T-helper 22 cell (primary cell): ENCODE measurements around the gene CADPS2.

Experiments used
- DNase-seq: peaks from one replicate; pipeline ENCODE4 v3.0.0-alpha.2; 2020; ENCODE audit warnings: low read depth

The CADPS2 gene

DNA sequence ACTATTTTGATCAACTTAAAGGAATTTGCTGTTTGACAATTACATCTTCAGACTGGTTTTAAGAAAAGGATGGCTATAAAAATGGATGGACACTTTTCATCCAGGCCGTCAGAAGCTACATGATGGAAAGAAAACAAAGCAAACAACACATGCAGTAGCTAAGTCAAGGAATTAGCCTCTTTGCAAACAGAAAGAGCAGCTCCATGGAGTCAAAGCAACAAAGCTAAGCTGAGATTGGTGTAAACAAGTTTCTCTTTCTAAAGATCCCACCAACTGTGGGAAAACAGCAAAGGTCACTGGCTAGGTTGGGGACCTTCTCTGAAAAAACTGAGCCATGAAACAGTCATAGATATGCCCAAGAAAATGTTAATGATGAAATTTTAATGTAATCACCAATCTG lies 286.2 kb downstream of the CADPS2 start:
- no peak for DNase-seq

DNA sequence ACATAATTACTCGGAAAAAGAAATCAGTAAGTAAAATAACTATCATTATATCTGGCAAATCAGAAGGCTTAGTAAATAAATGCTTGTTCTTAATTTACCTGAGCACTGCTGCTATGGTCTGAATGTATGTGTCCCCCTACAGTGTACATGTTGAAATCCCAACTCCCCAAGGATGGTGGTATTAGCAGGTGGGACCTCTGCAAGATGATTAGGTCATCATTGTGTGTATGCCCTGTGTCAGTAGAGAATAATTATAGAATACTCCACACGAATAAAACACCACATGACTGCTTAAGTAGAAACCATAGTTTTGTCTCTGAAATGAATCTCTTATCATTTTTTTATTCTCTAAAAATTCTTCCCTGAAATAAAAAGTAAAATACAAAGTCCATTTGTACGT lies 289.0 kb downstream of the CADPS2 start:
- DNase-seq, result no peak

DNA sequence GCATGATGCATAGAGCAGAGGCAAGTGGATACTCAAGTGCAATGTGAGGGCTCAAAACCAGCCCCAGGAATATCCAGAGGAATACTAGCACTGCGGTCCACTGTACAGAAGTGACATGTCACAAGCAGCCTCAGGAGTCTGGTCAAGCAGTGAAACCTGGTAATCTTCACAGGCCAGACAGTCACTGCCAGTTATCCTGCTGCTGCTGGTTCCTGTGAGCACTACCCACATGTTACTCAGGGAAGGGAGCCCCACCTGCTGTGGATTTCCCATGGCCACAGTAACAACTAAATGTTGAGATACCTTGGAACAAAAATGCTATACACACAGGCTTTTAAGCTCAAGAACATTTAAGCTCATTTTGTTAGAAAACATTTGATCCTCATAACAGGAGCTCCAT lies 290.4 kb downstream of the CADPS2 start:
- no peak for DNase-seq

DNA sequence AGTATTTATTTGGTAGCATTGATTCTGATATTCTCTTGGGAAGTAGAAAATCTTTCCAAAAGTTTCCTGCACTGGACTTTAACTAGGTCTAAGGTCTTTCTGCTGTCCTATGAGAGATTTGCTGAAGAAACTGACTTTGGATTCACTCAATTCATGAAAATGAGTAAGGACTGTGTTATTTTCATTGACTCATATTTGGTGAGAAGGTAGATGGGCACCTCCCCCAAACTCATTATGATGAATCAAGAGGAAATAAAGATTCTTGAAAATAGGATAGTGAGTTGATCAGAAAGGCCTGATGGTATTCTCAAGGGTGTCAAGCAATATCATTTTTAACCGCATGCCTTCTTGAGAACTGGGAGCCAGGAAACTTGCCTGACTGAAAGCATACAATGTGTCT lies 297.6 kb downstream of the CADPS2 start:
- DNase-seq, result no peak

DNA sequence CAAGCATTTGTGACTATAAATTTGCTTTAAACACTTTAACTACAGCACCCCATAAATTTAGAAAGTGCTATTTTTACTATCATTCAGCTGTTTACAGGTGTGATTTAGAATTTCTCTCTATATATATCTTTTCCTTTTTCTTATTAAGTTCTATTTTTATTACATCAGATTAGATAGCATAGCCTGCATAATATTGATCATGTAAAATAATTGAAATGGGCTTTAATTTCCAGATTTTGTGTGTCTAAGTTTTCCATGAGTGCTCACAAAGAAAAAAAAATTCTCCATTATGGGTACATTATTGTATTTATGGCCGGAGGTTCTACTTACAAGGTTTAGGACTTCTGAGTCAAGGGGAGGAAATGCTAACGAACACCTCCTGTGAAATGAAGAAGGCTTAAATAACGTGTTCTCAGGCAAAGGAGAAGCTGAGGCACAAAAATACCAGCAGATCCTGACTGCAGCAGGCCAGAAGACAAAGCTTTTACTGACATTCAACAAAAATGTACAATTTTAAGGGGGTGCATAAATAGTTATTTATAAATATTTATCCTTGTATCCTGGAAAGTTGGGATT lies 301.5 kb downstream of the CADPS2 start:
- DNase-seq, result no peak

DNA sequence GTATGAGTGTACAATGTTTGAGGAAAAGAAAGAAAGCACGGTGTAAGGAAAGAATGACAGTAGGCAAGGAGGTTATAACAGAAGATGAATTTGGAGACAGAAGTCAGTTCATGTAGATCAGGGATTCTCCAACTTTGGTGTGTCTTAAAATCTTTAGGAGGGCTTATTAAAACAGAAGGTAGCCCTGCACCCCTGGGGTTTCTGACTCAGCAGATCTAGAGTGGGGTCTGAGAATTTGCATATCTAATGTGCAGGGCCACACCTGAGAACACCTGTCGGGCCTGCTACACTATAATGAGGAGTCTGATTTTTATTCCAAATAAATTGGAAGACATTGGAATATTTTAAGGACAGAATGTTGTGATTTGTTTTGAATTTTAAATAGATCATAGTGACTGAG lies 307.9 kb downstream of the CADPS2 start:
- DNase-seq, result no peak

DNA sequence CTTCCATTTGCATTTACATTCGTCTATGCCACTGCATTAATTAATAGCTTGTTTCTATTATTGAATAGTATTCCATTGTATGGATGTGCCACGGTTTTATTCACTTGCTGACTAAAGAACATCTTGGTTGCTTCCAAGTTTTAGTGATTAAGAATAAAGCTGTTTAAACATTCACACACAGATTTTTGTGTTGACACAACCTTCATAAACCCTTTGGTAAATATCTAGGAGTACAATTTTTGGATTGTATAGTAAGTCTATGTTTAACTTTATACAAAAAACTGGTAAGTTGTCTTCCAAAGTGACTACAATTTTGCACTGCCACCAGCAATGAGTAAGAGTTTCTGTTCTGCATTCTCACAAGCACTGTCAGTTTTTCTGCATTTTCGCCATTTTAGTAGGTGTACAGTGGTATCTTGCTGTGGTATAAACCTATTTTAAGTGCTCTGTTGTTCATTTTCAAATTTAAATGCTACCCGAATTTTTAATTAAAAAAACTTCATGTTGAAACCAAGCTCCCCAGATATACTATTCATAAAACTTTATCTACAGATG lies 308.7 kb downstream of the CADPS2 start:
- no peak for DNase-seq

DNA sequence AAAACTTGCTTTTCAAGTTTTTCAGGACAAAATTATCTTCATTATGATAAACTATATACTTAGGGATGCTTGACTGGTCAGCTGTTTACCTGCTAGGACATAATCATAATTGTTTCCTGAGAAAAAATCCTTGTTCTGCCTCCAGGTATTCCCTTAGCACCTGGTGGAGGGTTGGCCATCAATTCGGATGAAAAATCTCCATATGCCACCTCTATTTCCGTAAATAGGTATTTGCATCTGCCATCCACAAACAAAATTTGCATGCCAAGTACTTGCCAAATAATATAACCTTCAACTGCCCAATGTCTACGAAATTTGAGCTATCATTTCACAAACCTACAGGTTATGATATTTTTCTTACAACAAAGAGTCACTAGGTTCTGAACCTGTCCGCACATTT lies 313.6 kb downstream of the CADPS2 start:
- DNase-seq, result no peak

DNA sequence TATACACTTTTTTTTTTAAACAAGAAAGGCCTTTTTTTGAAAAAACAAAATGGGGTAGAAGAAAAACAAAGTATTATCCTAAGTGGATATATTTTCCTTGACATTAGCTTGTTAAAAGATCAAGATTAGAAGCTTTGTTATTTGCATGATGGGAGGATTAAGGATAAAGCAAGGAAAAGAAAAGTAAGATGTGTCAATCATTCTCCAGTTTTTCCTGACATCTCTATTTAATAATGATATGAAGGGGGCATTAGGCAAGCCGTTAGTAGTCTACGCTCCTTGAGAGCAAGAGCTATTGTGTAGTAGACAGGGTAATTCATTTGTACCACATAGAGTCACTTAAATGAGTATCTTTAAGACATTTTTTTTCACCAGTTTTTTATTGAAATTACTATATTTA lies 324.9 kb downstream of the CADPS2 start:
- DNase-seq, result no peak

DNA sequence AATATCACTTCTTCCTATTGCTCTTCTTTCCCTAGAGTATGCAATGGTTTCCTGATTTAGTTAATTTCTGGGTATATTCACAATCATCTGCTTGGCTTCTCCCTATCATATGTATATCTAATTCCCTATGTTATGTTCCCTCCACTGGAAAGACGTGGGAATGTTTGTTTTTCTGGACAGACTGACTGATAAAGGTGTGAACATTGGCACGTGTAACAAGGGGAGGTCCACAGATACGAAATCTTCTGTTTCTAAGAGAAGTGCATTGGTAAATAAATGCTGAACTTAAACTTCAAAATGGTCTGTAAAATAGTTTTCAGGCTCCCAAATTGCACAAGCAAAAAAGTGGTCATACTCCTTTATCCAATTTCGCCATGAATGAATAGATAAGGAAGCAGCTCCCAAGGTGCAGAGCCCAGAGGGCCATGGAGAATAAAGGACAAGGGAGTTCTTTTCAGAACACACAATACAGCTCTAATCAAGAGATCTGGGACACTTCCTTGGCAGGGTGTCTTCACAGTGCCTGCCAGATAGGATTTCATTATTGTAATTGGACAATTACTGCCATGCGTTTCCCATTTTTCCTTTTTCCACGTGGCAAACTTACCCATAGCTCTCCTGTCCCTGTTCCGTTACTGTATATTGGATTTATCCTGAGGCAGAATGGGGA lies 329.3 kb downstream of the CADPS2 start:
- no peak for DNase-seq

DNA sequence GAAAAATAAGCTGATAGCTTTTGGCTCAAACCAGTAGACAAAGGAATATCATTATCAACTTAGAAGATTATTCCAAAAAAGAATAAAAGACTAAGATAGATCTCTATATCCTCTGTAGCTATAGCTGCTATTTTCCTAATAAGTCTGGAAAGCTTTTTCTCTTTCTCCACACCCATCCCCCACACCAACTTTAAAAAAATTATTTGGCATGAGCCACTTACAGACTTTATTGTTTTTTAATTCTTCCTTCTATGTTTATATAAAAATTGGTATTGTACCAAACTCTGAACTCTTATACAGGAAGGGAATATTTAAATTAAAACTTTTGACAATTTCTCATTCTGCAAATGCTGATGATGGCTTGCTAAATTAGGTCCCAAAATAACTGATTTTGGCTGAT lies 330.0 kb downstream of the CADPS2 start:
- DNase-seq, result no peak

DNA sequence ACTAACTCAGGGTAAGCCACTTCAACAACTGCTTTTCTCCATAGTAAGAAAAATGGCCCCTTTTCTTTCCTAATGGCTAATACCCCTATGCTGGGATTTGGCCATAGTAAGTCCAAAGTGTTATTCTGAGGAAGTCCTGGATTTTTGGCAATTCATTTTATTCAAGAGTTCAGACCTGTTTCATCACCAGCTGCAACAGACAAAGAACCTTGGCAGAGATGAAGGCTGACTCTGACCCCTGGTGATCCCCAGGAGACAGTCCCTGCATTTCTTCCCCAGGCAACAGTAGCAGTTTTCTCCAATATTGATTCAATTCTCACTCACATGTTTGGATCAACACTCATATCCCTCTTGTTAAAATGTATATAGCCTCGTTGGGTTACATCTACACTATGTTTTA lies 332.5 kb downstream of the CADPS2 start:
- no peak for DNase-seq

DNA sequence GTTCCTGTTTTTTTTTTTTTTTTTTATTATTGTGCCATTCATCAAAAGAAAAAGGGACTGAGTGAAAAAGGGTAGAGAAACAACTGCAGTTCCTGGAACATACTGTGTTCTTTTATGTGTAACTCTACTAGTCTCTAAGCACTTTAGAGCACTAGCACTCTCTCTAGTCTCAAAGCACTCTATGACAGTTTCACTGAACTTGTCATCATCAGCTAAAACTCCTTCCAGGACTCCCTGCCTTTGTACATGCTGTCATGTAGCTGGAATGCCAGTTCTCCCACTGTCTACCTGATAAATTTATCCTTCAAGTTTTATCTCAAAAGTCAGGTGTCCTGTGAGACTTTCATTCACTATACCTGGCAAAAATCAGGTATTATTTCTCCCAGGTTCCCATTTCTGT lies 333.5 kb downstream of the CADPS2 start:
- no peak for DNase-seq

DNA sequence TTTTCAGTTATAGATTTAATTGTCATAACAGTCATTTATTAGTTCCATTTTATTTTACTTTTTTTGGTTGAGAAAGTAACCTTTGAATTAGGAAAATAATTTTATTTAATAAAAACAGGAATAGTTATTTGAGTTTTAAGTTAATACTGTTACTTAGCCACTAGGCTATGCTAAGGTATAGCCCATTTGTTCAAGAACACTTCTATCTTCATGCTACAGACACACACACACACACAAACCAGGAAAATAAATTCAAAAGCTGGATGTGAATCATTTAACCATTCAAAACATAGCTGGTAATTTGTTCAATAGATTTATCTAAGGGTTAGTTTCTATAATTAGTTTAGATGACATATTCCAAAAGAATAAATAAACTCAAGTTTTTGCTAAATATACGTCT lies 335.7 kb downstream of the CADPS2 start:
- no peak for DNase-seq

DNA sequence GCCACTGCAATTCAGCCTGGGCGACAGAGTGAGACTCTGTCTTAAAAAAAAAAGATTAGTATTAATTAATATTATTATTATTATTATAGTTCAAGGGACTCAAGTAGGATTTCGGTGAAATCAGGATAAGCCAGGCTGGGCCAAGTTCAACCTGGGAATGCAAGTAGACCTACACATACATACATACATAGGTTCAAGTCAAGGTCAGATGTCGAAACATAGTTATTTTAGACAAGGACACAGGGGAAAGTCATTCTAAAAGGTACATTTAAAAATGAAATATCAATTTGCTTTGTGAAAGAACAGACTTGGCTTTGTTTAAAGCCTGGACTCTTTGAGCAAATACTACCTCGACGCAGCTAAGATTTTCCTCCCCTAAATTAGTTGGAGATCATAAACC lies 336.7 kb downstream of the CADPS2 start:
- no peak for DNase-seq

DNA sequence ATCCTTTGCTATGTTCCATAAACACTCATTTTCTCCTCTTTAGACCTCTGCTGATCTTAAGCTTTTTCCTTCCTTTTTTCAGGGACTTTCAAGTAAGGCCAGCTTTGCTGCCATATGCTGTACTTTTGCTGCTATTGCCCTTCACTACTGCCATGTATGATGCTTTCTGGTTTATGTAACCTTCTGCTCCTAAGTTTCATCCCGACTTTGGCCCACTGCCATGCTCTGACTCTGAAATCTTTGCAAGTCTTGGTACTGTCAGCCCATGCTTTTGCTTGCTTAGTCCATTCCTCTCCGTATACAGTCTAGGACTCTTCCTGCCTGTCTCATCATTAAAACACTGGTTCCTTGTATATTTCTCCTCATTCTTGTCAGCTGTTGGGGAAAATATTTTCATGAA lies 339.8 kb downstream of the CADPS2 start:
- no peak for DNase-seq

DNA sequence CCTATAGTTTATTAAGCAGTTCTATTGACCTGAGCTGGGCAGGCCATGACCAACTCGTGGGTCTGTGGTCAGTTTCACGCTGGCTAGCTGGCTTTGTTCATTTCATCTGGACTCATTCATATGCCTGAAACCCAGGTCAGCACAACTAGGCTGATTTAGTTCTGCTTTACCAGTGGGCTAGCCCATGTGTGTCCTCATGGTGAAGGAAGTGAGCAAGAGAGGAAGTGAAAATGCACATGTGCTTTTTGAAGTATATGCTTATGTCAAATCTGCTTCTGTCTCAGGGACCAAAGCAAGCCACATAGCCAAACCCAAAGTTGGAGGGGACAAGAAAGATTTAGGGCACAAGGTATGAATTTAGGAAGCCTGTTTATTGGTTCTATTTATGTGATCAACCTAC lies 341.8 kb downstream of the CADPS2 start:
- DNase-seq, result no peak

DNA sequence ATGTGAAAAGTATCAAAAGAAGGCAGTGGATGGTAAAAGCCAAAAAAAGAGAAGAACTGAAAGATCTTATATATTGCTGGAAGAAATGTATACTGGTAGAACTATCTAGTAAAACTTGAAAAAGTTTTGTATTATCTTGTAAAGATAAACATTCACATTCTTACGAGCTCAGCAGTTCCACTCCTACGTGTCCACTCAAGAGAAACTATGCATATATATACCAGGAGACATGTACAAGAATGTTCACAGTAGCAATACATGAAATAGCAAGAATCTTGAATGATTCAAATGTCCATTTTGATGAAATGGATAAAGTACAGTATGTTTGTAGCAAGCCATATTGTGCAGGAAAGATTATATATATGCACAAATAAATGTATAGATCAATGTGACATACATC lies 342.4 kb downstream of the CADPS2 start:
- DNase-seq, result no peak

DNA sequence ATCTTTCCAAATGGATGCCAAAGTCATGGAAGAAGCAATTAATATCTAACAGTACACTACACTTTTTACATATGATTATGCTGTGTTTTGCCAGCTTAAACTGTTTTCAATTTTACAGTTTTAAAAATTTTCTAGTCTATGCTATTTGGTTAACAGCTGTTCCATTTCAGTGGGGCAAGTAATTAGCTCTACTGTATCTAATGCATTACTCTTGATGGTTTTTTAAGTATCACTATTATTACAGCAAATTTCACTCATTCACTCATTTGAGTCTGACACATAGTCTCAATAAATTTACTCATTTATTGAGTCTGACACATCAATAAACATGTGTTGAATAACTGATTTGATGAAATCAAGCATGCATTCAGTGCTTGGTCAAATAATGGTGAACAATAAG lies 343.1 kb downstream of the CADPS2 start:
- DNase-seq, result no peak

DNA sequence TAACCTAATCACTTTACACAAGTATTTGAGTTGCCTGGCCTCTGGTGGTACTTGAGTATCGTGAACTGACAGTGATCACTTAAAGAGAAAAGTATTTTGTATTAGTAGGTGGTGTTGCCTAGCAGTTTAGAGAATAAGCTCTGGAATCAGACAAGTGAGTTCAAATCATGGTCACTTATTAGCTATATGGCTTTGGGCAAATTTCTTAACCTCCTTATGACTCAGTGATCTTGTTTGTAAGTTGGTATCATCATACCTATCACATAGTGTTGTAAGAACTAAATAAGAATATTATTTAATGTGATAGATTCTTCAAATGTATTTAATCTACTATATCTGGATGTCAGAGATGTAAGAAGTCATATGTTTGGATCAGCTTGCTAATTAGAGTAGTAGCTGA lies 351.2 kb downstream of the CADPS2 start:
- DNase-seq, result no peak

DNA sequence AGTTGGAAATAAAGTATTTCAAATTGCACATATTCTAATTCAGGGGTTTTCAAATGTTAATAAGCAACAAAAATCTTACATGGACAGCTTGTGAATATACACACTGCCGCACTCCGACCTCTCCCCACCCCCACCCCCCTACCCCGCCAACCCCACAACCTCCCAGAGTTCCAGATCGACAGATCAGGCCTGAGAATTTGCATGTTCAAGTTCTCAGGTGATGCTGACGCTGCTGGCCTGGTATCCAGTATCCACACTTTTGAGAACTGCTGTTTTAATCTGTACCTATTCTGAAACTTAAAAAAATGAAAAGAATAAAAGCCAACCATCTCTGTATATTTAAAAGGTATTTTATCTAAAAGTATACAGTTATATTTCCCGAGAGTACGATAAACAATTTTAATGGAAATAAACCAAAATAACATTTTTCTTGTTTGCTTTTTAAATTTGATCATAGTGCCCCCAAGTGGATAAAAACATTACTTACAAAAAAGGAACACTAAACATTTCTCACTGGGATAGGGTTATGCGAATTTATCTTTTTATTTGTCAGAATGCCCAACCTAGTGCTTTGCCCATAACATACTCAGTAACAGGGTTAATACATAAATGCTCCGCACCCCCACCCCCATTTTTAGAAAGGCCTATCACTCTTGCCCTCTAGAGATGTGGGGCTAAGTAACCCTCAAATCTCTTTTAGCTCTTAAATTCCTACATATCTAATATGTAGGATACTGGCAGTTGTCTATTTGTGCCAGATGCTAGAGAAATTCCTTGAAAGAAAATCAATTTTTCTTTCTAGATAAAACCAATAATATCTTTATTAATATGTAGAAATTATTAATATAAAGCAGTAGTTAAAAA lies 353.6 kb downstream of the CADPS2 start:
- DNase-seq, result no peak

DNA sequence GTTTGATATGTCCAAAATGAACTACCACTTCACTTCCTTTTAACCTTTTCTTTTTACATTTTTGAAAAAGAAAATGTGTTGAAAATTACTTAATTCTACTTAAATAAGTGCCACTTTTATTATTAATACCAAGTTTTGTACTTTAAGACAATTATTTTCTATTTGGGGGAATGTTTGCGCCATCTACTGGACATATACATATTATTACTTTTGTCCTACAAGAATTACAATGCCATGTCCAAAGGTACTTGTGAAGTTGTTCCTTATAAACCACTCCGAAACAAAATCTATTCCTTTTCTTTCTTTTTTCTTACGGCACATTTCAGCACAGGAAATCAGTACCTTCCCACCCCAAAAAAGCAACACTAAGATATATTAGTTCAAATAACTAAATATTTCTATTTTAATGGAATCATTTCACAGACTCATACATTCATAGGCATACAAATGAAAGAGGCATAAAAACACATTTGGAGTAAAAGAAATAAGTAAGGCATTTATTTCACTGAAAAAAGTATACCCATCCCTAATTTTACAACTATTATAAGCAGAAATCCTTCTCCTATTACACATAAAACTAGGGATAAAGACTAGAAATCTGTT lies 357.3 kb downstream of the CADPS2 start:
- DNase-seq, result no peak

DNA sequence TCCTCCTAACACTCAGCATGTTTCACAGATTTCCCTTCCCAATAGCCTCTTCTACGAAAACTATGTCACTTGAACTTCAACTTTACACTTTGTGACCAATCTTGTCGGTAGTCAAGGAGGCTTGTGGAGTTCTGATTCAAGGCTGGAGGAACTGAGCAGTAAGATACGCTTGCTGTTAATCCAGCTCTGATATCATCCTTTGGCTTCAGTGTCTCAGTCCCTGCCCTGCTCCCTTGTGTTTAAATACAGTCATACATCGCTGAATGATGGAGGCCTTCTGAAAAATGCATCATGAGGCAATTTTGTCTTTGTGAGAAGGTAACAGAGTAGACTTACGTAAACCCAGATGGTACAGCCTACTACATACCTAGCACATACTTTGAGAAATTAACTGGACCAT lies 360.9 kb downstream of the CADPS2 start:
- DNase-seq, result no peak
